ENCODE data around the gene ARSG. TPM values are rescaled to one million over a fixed set of nuclear protein-coding genes. Genes with fewer than 3 reads are reported as not detected.
A peak's percentile ranks its signal among the peaks of the same experiment; 100 is the strongest.

ARSG gene
- total and polyA plus RNA-seq, 2 of the 13 experiments (the other 11 are each of a cell fraction or from before 2014, with no cell fraction given) = 3.7 to 15.2 TPM

DNA sequence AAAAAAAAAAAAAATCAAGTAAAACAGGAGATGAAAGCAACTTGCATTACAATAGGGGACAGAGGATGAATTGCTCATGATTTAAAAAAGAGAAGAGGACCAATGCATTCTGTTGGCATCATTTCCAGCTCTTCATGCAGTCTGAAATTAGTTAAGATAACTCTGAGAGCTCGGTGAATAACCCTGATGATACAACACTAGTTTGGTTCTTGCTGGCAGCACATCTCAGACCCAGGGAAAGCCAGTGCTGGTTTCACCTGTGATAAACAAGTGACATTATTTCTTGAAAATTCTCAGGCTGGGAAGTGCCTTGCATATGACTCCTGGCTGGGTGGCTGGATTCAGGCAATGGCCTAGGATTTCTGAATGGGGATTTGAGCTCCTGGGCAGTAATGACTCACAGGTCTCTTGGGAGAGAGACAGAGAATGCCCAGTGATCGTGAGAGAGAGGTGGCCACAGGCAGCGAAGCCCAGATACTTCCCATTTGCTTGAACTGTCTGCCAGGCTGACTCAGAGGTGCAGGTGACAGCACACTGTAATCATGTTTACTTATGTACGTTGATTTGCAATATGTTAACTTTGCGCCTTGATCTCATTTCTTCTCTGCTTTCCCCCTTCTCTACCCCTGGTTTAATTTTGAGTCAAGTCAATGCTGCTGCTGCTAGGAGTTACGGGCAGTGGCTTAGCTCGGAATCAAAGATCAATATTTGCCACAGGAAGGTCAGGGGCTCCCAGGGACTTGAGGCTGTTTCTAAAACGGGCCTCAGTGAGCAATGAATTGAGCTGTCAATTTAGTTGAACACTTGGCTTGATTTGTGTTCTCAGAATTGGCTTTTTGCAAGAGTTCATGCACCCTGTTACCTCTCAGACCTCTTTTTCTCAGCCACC lies 27.1 kb downstream of the ARSG start (continued):
- TF ChIP-seq, protein P1, sequence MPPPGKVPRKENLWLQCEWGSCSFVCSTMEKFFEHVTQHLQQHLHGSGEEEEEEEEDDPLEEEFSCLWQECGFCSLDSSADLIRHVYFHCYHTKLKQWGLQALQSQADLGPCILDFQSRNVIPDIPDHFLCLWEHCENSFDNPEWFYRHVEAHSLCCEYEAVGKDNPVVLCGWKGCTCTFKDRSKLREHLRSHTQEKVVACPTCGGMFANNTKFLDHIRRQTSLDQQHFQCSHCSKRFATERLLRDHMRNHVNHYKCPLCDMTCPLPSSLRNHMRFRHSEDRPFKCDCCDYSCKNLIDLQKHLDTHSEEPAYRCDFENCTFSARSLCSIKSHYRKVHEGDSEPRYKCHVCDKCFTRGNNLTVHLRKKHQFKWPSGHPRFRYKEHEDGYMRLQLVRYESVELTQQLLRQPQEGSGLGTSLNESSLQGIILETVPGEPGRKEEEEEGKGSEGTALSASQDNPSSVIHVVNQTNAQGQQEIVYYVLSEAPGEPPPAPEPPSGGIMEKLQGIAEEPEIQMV (CRISPR knock-in tag; IDR thresholded peaks at IDR 0.05; ENCODE audit: low read depth) = 0 out of 2 replicates have a peak, but pooled peaks have one; percentile 12
- TF ChIP-seq, protein P2, sequence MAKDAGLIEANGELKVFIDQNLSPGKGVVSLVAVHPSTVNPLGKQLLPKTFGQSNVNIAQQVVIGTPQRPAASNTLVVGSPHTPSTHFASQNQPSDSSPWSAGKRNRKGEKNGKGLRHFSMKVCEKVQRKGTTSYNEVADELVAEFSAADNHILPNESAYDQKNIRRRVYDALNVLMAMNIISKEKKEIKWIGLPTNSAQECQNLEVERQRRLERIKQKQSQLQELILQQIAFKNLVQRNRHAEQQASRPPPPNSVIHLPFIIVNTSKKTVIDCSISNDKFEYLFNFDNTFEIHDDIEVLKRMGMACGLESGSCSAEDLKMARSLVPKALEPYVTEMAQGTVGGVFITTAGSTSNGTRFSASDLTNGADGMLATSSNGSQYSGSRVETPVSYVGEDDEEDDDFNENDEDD (CRISPR knock-in tag; IDR thresholded peaks at IDR 0.05; ENCODE audit: borderline replicate concordance) = no peak
- TF ChIP-seq MEF2D (CRISPR knock-in tag; IDR thresholded peaks at IDR 0.05) (peak; percentile 94), KDM4B (CRISPR knock-in tag; IDR thresholded peaks at IDR 0.05) (peak; percentile 56; the same call in 1 of the 2 replicates), DPF2 (CRISPR knock-in tag; IDR thresholded peaks at IDR 0.05; ENCODE audit: borderline replicate concordance, low read depth) (peak; percentile 56; the same call in 1 of the 2 replicates), DNMT3B (CRISPR knock-in tag; conservative IDR thresholded peaks at IDR 0.05) (peak; percentile 73; the same call in 1 of the 2 replicates), FOXJ3 (CRISPR knock-in tag; IDR thresholded peaks at IDR 0.05; ENCODE audit: borderline replicate concordance) (peak; percentile 70), GPN1 (CRISPR knock-in tag; IDR thresholded peaks at IDR 0.05; ENCODE audit: borderline replicate concordance) (no peak), SNRNP70 (IDR thresholded peaks at IDR 0.05; ENCODE audit: low read depth, low read length) (no peak), IRF2 (CRISPR knock-in tag; IDR thresholded peaks at IDR 0.05) (peak; percentile 63), ZNF792 (CRISPR knock-in tag; IDR thresholded peaks at IDR 0.05) (peak; percentile 91), FOSL1 (CRISPR knock-in tag; IDR thresholded peaks at IDR 0.05; ENCODE audit: borderline replicate concordance) (peak; percentile 63; the same call in 1 of the 2 replicates), ZNF766 (CRISPR knock-in tag; IDR thresholded peaks at IDR 0.05; ENCODE audit: borderline replicate concordance) (0 out of 2 replicates have a peak, but pooled peaks have one; percentile 86), TSC22D2 (CRISPR knock-in tag; IDR thresholded peaks at IDR 0.05; ENCODE audit: borderline replicate concordance) (peak; percentile 66; the same call in 1 of the 2 replicates), MED1 (CRISPR knock-in tag; IDR thresholded peaks at IDR 0.05) (peak; percentile 95), ZNF577 (CRISPR knock-in tag; IDR thresholded peaks at IDR 0.05; ENCODE audit: borderline replicate concordance, low read depth) (no peak), ZFX (CRISPR knock-in tag; IDR thresholded peaks at IDR 0.05; ENCODE audit: low read depth) (peak; percentile 62), ZNF441 (CRISPR knock-in tag; IDR thresholded peaks at IDR 0.05; ENCODE audit: borderline replicate concordance) (peak; percentile 40; the same call in 1 of the 2 replicates), NR2F2 (IDR thresholded peaks at IDR 0.05; ENCODE audit: borderline replicate concordance, low read depth) (peak; percentile 86)
- TF ChIP-seq, protein P3, sequence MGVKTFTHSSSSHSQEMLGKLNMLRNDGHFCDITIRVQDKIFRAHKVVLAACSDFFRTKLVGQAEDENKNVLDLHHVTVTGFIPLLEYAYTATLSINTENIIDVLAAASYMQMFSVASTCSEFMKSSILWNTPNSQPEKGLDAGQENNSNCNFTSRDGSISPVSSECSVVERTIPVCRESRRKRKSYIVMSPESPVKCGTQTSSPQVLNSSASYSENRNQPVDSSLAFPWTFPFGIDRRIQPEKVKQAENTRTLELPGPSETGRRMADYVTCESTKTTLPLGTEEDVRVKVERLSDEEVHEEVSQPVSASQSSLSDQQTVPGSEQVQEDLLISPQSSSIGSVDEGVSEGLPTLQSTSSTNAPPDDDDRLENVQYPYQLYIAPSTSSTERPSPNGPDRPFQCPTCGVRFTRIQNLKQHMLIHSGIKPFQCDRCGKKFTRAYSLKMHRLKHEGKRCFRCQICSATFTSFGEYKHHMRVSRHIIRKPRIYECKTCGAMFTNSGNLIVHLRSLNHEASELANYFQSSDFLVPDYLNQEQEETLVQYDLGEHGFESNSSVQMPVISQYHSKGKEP (CRISPR knock-in tag; IDR thresholded peaks at IDR 0.05) = no peak
- TF ChIP-seq, protein P4, sequence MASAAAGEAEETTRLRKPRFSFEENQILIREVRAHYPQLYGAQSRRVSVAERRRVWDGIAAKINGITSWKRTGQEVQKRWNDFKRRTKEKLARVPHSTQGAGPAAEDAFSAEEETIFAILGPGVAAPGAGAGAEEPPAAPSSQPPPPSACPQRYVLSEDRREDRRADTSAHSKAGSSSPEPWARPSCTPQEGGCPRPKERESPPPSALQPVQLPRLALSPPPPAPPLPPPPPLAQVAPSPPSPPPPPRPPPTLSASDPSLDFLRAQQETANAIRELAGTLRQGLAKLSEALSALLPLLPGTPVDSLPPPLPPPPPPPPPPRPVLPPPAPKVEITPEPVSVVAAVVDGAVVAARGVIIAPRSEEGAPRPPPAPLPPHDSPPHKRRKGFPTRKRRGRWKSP (CRISPR knock-in tag; IDR thresholded peaks at IDR 0.05) = peak; percentile 59
- TF ChIP-seq, protein P5, sequence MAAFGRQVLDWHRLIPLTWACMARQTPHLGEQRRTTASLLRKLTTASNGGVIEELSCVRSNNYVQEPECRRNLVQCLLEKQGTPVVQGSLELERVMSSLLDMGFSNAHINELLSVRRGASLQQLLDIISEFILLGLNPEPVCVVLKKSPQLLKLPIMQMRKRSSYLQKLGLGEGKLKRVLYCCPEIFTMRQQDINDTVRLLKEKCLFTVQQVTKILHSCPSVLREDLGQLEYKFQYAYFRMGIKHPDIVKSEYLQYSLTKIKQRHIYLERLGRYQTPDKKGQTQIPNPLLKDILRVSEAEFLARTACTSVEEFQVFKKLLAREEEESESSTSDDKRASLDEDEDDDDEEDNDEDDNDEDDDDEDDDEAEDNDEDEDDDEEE (CRISPR knock-in tag; IDR thresholded peaks at IDR 0.05) = no peak
